Esophagus squamous epithelium (tissue), 5 donors: Measurements from ENCODE around the gene TBC1D5. TPM values are rescaled to one million over a fixed set of nuclear protein-coding genes. Genes with fewer than 3 reads are reported as not detected.

Source experiments
- DNase-seq: peaks from one replicate; lab custom pipeline; 2025; lab: John Stamatoyannopoulos, UW
- H3K27ac ChIP-seq, 4 donors: fragments of 200-600 bp; sonication (generic); one replicate each; pipeline ENCODE4 v1.5.1; 2016 to 2019; ENCODE audit warnings: mild to moderate bottlenecking in 1 of 4
- H3K27me3 ChIP-seq, 4 donors: fragments of 200-600 bp; sonication (generic); 1 replicate in 3 of 4; 2 replicates in 1 of 4; pipeline versions ENCODE4 v1.5.1 to v1.6.0; 2017 to 2021; ENCODE audit warnings: antibody characterized with exemption in 1 of 4
- H3K36me3 ChIP-seq, 3 donors: fragments of 200-600 bp; sonication (generic); one replicate each; pipeline ENCODE4 v1.5.1; 2016 to 2019
- H3K4me1 ChIP-seq, 3 donors: fragments of 200-600 bp; sonication (generic); one replicate each; pipeline ENCODE4 v1.5.1; 2017 to 2019
- H3K4me3 ChIP-seq, 4 donors: fragments of 200-600 bp; sonication (generic); 1 replicate in 3 of 4; 2 replicates in 1 of 4; pipeline ENCODE4 v1.5.1; 2016 to 2019; ENCODE audit warnings: mild to moderate bottlenecking in 2 of 4, moderate library complexity in 1 of 4
- H3K9me3 ChIP-seq, 3 donors: fragments of 200-600 bp; sonication (generic); one replicate each; pipeline ENCODE4 v1.5.1; 2016 to 2019
- CTCF ChIP-seq, 6 experiments: fragments of 450-650 bp in 4 of 6; fragments of 200-600 bp in 2 of 6; sonication (generic) in 2 of 6; IDR thresholded peaks; one replicate each; pipeline ENCODE4 v1.5.1; 2016 to 2019; ENCODE audit warnings: antibody characterized with exemption in 6 of 6, mild to moderate bottlenecking in 4 of 6, moderate library complexity in 4 of 6
- POLR2A ChIP-seq, 4 donors: fragments of 450-650 bp; IDR thresholded peaks; one replicate each; pipeline ENCODE4 v1.6.1; 2017; ENCODE audit warnings: antibody characterized with exemption in 4 of 4, mild to moderate bottlenecking in 4 of 4, moderate library complexity in 3 of 4
- WGBS, 2 donors: methylation state at CpG; one replicate each; pipeline ENCODE4 v1.1.5; 2018; 5-methylcytosine and 5-hydroxymethylcytosine counted together
- intact Hi-C: fragments of 100-400 bp; cut with DNase I; formaldehyde crosslinking; loops from one replicate; pipeline ENCODE4 v1.15.0; 2022
- total RNA-seq, 4 donors: library from RNA; depleted of rRNA; stranded (reverse); fragments of >200 nt; gene quantifications; one replicate each; pipeline ENCODE4 v1.1.0, GENCODE V29; 2016
- donor health status: DM: yes; HTN: yes; CAD: no.

The TBC1D5 gene
- total RNA-seq, 4 donors from 2014 or later = 32.8 to 56.1 (median 39.9) TPM

- no peaks in the 10 kb centered on the region for H3K9me3 ChIP-seq
- TF ChIP-seq POLR2A (IDR thresholded peaks at IDR 0.05) = no peak
- no peak for TF ChIP-seq CTCF (IDR thresholded peaks at IDR 0.05)
Measured at GRCh38 chr3:17456650-17457049, 285.8 kb downstream of the TBC1D5 start.

GRCh38 chr3:17456046-17456445 is 286.4 kb downstream of the TBC1D5 start:
- H3K4me3 ChIP-seq = no peak overlapping the region
- no peaks in the 10 kb centered on the region for H3K9me3 ChIP-seq
- DNase-seq = no peak
- TF ChIP-seq POLR2A (IDR thresholded peaks at IDR 0.05) (no peak), CTCF (IDR thresholded peaks at IDR 0.05) (no peak)
- intact Hi-C loops = no loop called here
- H3K36me3 ChIP-seq = no peaks in the 10 kb centered on the region
- no peaks in the 10 kb centered on the region for H3K4me1 ChIP-seq
- no peak overlapping the region for H3K27ac ChIP-seq
- no peaks in the 10 kb centered on the region for H3K27me3 ChIP-seq

More at GRCh38 chr3:17456650-17457049, 285.8 kb downstream of the TBC1D5 start:
- no peak for DNase-seq
- Histone ChIP-seq H3K27ac (no peak overlapping the region), H3K36me3 (no peaks in the 10 kb centered on the region), H3K4me1 (no peaks in the 10 kb centered on the region), H3K27me3 (no peaks in the 10 kb centered on the region), H3K4me3 (no peak overlapping the region)
- intact Hi-C loops = no loop called here
- 95 to 97% methylated on average over 1 of the region's 1 CpG for WGBS, 2 donors

GRCh38 chr3:17444865-17445264 is 297.6 kb downstream of the TBC1D5 start:
- Histone ChIP-seq H3K27ac (no peak overlapping the region), H3K27me3 (no peaks in the 10 kb centered on the region), H3K36me3 (no peaks in the 10 kb centered on the region), H3K9me3 (no peaks in the 10 kb centered on the region), H3K4me3 (no peak overlapping the region), H3K4me1 (no peaks in the 10 kb centered on the region)
- TF ChIP-seq CTCF (IDR thresholded peaks at IDR 0.05) (no peak), POLR2A (IDR thresholded peaks at IDR 0.05) (no peak)
- intact Hi-C loops = no loop called here
- no peak for DNase-seq

- H3K4me3 ChIP-seq = no peak overlapping the region
- H3K36me3 ChIP-seq = no peaks in the 10 kb centered on the region
- H3K4me1 ChIP-seq = no peaks in the 10 kb centered on the region
- TF ChIP-seq CTCF (IDR thresholded peaks at IDR 0.05) = no peak
- no peak for TF ChIP-seq POLR2A (IDR thresholded peaks at IDR 0.05)
- H3K27ac ChIP-seq = no peak overlapping the region
- intact Hi-C loops = no loop called here
- no peak for DNase-seq
- WGBS, 2 donors = 93 to 98% methylated on average over 4 of the region's 4 CpGs
- no peaks in the 10 kb centered on the region for H3K27me3 ChIP-seq
- H3K9me3 ChIP-seq = no peaks in the 10 kb centered on the region
Measured at GRCh38 chr3:17443142-17443541, 299.3 kb downstream of the TBC1D5 start.

DNA sequence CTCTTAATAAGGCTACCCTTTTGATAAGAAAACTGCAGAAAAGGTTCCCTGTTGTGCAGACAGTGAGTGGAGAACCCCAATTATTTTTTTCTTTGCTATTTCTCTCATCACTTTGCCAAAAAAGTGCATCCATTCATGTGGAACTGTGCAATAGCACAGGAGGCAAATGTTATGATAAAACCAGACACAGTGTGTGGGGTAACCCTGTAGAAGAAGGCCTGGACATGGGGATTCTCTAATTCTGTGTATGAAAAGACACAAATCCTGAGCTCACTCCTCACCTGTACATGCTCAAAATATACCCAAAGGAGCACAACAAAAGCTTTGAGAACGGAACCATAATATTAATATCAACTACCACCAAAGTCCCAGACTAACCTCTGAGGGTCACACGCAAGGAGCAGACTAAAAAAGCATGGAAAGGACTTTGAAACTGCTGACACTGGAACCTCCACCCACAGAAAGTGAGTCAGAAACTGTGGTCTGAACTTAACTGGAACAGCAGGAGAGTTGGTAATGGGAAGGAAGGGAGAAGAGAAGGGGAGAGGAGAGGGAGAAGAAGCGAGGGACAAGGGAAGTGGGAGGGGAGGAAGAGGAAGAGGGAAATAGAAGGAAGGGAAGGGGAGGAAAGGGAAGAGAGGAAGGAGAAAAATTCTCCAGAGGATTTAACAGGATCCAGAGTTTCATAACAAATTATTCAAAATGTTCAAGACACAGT is 299.9 kb downstream of the TBC1D5 start:
- H3K27me3 ChIP-seq = no peaks in the 10 kb centered on the region
- no peak for DNase-seq
- 70 to 90% methylated on average over 3 of the region's 3 CpGs for WGBS, 2 donors
- H3K9me3 ChIP-seq = no peaks in the 10 kb centered on the region
- TF ChIP-seq POLR2A (IDR thresholded peaks at IDR 0.05) (no peak), CTCF (IDR thresholded peaks at IDR 0.05) (no peak)
- no peaks in the 10 kb centered on the region for H3K36me3 ChIP-seq
- H3K27ac ChIP-seq = no peak overlapping the region
- no peak overlapping the region for H3K4me3 ChIP-seq
- intact Hi-C loops = no loop called here
- no peaks in the 10 kb centered on the region for H3K4me1 ChIP-seq
